NCI-H128 (cell line): ENCODE measurements around the gene TMEM63B.
"Not testable (repeated sequence)": the region's sequence is repeated elsewhere in the genome, so short reads cannot be mapped to it uniquely, and the experiment has no call there.

Experiments used
- DNase-seq: peaks from one replicate; lab custom pipeline; 2025; ENCODE audit not compliant: unreplicated experiment; lab: John Stamatoyannopoulos, UW

TMEM63B gene

GRCh38 chr6:44169154-44169553 lies 41.8 kb downstream of the TMEM63B start:
- no peak for DNase-seq

GRCh38 chr6:44169886-44170570 lies 42.7 kb downstream of the TMEM63B start:
- DNase-seq, result no peak

GRCh38 chr6:44171899-44172546 lies 44.7 kb downstream of the TMEM63B start:
- DNase-seq, result no peak

- peak; percentile 40 for DNase-seq
Observed at GRCh38 chr6:44172731-44173500, 45.6 kb downstream of the TMEM63B start.

- DNase-seq, result no peak
Observed at GRCh38 chr6:44176130-44176761, 48.9 kb downstream of the TMEM63B start.

- no peak for DNase-seq
Observed at GRCh38 chr6:44176762-44177509, 49.6 kb downstream of the TMEM63B start.

GRCh38 chr6:44177691-44178423 lies 50.5 kb downstream of the TMEM63B start:
- no peak for DNase-seq

GRCh38 chr6:44178424-44179071 lies 51.2 kb downstream of the TMEM63B start:
- DNase-seq, result no peak

GRCh38 chr6:44179072-44179536 lies 51.8 kb downstream of the TMEM63B start:
- no peak for DNase-seq

GRCh38 chr6:44179648-44180047 lies 52.3 kb downstream of the TMEM63B start:
- DNase-seq, result no peak

- DNase-seq, result no peak
Observed at GRCh38 chr6:44180406-44180805, 53.1 kb downstream of the TMEM63B start.

- no peak for DNase-seq
Observed at GRCh38 chr6:44180886-44181285, 53.5 kb downstream of the TMEM63B start.

- not testable (repeated sequence) for DNase-seq
Observed at GRCh38 chr6:44181784-44182183, 54.4 kb downstream of the TMEM63B start.

- DNase-seq, result no peak
Observed at GRCh38 chr6:44182911-44183390, 55.6 kb downstream of the TMEM63B start.

- no peak for DNase-seq
Observed at GRCh38 chr6:44183783-44184182, 56.4 kb downstream of the TMEM63B start.

GRCh38 chr6:44185356-44185755 lies 58.0 kb downstream of the TMEM63B start:
- not testable (repeated sequence) for DNase-seq

GRCh38 chr6:44185953-44186634 lies 58.7 kb downstream of the TMEM63B start:
- no peak for DNase-seq

GRCh38 chr6:44186635-44187025 lies 59.3 kb downstream of the TMEM63B start:
- no peak for DNase-seq

GRCh38 chr6:44188819-44189218 lies 61.5 kb downstream of the TMEM63B start:
- no peak for DNase-seq
